Measurements from ENCODE around the gene KIAA1217.

Gene KIAA1217, protein sequence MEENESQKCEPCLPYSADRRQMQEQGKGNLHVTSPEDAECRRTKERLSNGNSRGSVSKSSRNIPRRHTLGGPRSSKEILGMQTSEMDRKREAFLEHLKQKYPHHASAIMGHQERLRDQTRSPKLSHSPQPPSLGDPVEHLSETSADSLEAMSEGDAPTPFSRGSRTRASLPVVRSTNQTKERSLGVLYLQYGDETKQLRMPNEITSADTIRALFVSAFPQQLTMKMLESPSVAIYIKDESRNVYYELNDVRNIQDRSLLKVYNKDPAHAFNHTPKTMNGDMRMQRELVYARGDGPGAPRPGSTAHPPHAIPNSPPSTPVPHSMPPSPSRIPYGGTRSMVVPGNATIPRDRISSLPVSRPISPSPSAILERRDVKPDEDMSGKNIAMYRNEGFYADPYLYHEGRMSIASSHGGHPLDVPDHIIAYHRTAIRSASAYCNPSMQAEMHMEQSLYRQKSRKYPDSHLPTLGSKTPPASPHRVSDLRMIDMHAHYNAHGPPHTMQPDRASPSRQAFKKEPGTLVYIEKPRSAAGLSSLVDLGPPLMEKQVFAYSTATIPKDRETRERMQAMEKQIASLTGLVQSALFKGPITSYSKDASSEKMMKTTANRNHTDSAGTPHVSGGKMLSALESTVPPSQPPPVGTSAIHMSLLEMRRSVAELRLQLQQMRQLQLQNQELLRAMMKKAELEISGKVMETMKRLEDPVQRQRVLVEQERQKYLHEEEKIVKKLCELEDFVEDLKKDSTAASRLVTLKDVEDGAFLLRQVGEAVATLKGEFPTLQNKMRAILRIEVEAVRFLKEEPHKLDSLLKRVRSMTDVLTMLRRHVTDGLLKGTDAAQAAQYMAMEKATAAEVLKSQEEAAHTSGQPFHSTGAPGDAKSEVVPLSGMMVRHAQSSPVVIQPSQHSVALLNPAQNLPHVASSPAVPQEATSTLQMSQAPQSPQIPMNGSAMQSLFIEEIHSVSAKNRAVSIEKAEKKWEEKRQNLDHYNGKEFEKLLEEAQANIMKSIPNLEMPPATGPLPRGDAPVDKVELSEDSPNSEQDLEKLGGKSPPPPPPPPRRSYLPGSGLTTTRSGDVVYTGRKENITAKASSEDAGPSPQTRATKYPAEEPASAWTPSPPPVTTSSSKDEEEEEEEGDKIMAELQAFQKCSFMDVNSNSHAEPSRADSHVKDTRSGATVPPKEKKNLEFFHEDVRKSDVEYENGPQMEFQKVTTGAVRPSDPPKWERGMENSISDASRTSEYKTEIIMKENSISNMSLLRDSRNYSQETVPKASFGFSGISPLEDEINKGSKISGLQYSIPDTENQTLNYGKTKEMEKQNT (N-terminal part only)

DNA sequence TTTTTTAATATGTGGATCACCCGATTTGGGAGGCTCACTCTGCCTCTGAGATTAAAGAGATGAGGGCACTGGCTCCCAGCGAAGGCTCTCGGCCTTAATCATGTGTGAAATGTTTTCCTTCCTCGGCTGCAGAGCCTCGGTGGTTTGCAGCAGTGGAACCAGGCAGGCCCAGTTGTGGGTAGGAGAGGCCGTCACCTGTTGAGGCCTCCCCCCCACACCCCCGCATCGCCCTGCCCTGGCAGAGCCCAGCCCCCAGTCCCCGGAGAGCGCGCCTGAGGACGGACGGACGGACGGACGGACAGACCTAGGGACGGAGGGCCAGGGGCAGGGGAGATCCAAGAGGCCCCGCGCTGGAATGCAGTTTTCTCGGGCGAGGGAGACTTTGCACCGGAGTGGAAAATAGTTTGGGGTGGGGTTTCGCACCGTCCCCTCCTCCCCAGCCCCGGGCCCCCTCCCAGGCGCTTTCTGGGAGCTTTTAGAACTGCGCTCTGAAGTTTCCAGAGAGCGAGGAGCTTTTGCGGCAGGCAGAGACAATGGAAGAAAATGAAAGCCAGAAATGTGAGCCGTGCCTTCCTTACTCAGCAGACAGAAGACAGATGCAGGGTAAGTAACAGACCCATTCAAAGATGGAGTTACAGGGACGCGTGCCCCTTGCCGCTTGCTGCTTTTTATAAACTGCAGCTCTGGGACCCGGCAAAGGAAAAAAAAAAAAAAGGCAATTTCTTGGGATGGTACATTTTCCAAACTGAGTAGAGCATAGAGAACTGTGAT lies at the start of gene KIAA1217:
TSS of gene KIAA1217 (plus strand) at position 478 of the 771 bp plus-strand sequence. CDS start at position 534, 56 bp downstream.
- peak within 1 kb of the TSS; percentile 74 for H3K9ac ChIP-seq (ENCODE audit: low read length)
- no peaks in the 10 kb centered on the region for H3K9me3 ChIP-seq (ENCODE audit: low read length)

DNA sequence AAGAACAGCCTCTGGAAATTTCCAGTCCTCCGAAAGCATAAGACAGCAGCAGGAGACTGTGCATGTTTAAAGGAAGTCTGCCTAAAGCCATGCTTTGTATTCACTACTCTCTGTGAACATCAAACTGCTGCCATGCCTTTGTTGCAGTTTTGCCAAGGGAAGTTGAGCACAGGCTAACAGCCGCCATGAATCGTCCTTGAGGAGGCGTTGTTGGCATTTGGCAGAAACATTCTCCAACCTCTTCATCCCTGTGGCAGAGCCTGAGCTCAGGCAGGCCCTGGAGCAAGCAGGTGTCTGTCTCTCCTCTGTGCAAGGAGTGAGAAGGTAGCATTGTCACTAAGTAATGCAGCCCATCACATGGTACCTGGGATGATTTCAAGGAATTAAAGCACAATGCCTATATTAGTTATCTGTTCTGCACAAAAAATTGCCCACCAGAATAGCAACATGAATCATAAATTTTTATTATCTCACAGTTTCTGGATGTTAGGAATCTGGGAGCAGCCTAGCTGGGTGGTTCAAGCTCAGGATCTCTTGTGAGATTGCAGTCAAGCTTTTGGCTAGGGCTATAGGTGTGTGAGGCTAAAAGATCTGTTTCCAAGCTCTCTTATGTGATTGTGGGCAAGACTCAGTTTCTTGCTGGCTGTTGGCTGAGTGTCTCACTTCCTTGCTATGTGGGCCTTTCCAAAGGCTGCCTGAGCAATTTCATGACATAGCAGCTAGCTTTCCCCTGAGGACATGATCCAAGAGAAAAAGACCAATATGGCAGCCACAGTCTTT lies 46.5 kb upstream of the KIAA1217 start:
- Histone ChIP-seq H3K27ac (ENCODE audit: low read depth, low read length) (no peak overlapping the region), H3K9me3 (ENCODE audit: low read length) (no peaks in the 10 kb centered on the region), H3K9ac (ENCODE audit: low read length) (no peak overlapping the region)

More for the DNA sequence above, at the start of gene KIAA1217:
- H3K36me3 ChIP-seq (ENCODE audit: insufficient read depth, low read length): no peaks in the 10 kb centered on the region
- peaks cover 23% of the 10 kb centered on the region for H3K4me1 ChIP-seq (ENCODE audit: insufficient read depth, low read length)
- no peaks in the 10 kb centered on the region for H3K27me3 ChIP-seq (ENCODE audit: control insufficient read depth in 1 of 2, insufficient read depth in 2 of 2, low read length in 2 of 2)
- peak within 1 kb of the TSS; percentile 73 for H3K27ac ChIP-seq (ENCODE audit: low read depth, low read length)
- peak within 1 kb of the TSS; percentile 9 to 91 for H3K4me3 ChIP-seq (ENCODE audit: low read depth in 1 of 2, low read length in 2 of 2)

DNA sequence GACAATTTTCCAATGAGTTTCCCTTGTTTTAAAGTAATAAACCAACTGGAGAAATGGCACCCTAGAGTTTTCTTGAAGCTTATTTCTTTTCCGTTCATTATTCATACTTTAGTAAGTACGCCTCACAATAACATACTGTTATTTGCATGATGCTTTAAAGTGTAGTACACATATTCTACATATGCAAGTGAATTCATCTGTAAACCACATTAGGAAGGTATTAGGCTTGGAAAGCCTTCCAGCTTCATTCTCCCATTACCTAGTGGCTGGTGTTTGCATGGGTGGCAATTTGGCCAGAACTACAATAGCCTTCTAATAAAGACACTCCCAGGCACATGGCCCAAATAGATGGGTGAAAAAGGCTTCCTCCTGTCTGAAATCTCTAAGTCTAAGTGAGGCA lies 45.5 kb upstream of the KIAA1217 start:
- H3K9ac ChIP-seq (ENCODE audit: low read length): no peak overlapping the region
- no peaks in the 10 kb centered on the region for H3K9me3 ChIP-seq (ENCODE audit: low read length)
- H3K4me1 ChIP-seq (ENCODE audit: insufficient read depth, low read length): no peaks in the 10 kb centered on the region
- H3K36me3 ChIP-seq (ENCODE audit: insufficient read depth, low read length): no peaks in the 10 kb centered on the region
- no peaks in the 10 kb centered on the region for H3K27me3 ChIP-seq (ENCODE audit: control insufficient read depth in 1 of 2, insufficient read depth in 2 of 2, low read length in 2 of 2)
- no peak overlapping the region for H3K27ac ChIP-seq (ENCODE audit: low read depth, low read length)
- no peak overlapping the region for H3K4me3 ChIP-seq (ENCODE audit: low read depth in 1 of 2, low read length in 2 of 2)

More for the DNA sequence above, 46.5 kb upstream of the KIAA1217 start:
- H3K27me3 ChIP-seq (ENCODE audit: control insufficient read depth in 1 of 2, insufficient read depth in 2 of 2, low read length in 2 of 2): no peaks in the 10 kb centered on the region
- H3K4me1 ChIP-seq (ENCODE audit: insufficient read depth, low read length): no peaks in the 10 kb centered on the region
- no peak overlapping the region for H3K4me3 ChIP-seq (ENCODE audit: low read depth in 1 of 2, low read length in 2 of 2)
- H3K36me3 ChIP-seq (ENCODE audit: insufficient read depth, low read length): no peaks in the 10 kb centered on the region

DNA sequence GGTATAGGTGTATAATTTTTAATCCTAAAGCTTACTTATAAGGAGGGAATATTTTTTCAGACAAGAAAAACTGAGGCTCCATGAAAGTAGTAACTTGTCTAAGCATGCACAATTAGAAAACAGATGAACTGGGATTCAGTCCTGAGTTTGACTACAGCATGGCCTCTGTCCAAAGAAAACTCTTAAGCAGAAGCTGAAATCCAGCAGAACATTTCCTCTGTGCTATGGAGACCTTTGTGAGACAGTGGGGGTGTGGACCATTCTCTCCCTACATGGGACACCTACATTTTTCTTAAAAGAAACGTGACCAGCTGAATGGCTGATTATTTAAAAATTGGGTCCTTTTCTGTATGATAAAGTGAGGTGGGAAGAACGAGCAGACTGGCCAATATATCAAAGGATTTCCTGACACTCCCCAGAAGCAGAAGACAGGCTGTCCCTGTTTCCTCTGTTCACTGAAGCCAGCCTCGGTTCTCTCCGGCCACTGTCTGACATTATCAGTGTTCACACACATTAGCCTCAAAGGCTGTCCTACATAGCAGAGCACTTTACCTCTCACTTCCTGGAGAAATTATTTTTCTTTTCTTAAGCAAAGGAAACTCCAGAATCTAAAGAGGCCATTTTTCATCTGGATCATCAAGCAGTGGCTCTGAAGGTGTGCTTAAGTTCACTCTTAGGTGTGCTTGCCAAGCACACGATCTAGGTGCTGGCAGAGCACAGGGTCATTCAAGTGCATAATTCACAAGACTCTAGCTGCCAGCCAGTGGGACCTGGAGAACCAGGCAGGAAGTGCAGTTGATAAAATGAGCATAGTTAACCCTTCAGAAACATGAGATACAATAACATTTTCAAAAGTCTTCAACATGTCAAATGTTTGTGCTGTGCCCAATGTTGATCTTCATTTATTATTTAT lies 40.4 kb upstream of the KIAA1217 start:
- H3K9ac ChIP-seq (ENCODE audit: low read length): no peak overlapping the region
- no peaks in the 10 kb centered on the region for H3K4me1 ChIP-seq (ENCODE audit: insufficient read depth, low read length)
- no peaks in the 10 kb centered on the region for H3K36me3 ChIP-seq (ENCODE audit: insufficient read depth, low read length)
- H3K9me3 ChIP-seq (ENCODE audit: low read length): no peaks in the 10 kb centered on the region
- no peak overlapping the region for H3K4me3 ChIP-seq (ENCODE audit: low read depth in 1 of 2, low read length in 2 of 2)
- H3K27me3 ChIP-seq (ENCODE audit: control insufficient read depth in 1 of 2, insufficient read depth in 2 of 2, low read length in 2 of 2): no peaks in the 10 kb centered on the region
- H3K27ac ChIP-seq (ENCODE audit: low read depth, low read length): no peak overlapping the region

DNA sequence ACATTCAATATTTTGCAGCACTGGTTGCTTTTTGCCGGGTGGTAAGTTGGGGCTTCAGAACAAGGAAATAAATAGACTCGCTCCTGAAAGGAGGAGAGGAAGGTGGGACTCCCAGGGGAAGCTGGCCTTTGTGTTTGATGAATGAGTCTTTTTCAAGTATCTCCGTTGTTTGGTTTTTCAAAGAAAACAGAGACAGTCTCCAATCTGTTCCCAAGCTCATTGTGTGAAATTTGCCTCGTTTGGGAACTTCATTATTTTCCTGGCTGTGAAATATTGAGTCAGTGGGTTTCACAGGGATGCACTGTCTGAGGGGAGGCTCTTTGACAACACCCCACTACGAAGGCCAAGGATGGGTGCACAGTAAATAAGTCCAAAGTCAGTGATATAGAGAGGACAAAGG lies 38.7 kb upstream of the KIAA1217 start:
- H3K4me3 ChIP-seq (ENCODE audit: low read depth in 1 of 2, low read length in 2 of 2): no peak overlapping the region
- no peak overlapping the region for H3K9ac ChIP-seq (ENCODE audit: low read length)
- no peaks in the 10 kb centered on the region for H3K27me3 ChIP-seq (ENCODE audit: control insufficient read depth in 1 of 2, insufficient read depth in 2 of 2, low read length in 2 of 2)
- no peaks in the 10 kb centered on the region for H3K9me3 ChIP-seq (ENCODE audit: low read length)
- no peaks in the 10 kb centered on the region for H3K4me1 ChIP-seq (ENCODE audit: insufficient read depth, low read length)
- no peak overlapping the region for H3K27ac ChIP-seq (ENCODE audit: low read depth, low read length)
- H3K36me3 ChIP-seq (ENCODE audit: insufficient read depth, low read length): no peaks in the 10 kb centered on the region

DNA sequence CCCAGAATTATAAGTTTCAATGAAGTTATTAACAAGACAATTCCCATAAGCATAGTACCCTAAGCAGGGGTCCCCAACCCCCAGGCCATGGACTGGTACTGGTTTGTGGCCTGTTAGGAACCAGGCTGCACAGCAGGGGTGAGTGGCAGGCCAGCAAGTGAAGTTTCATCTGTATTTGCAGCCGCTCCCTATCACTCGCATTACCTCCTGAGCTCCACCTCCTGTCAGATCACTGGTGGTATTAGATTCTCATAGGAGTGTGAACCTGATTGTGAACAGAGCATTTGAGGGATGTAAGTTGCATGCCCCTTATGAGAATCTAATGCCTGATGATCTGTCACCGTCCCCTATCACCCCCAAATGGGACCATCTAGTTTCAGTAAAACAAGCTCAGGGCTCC lies 36.0 kb upstream of the KIAA1217 start:
- Histone ChIP-seq H3K4me3 (ENCODE audit: low read depth in 1 of 2, low read length in 2 of 2) (no peak overlapping the region), H3K9me3 (ENCODE audit: low read length) (no peaks in the 10 kb centered on the region), H3K27ac (ENCODE audit: low read depth, low read length) (no peak overlapping the region), H3K27me3 (ENCODE audit: control insufficient read depth in 1 of 2, insufficient read depth in 2 of 2, low read length in 2 of 2) (no peaks in the 10 kb centered on the region), H3K4me1 (ENCODE audit: insufficient read depth, low read length) (no peaks in the 10 kb centered on the region), H3K9ac (ENCODE audit: low read length) (no peak overlapping the region), H3K36me3 (ENCODE audit: insufficient read depth, low read length) (no peaks in the 10 kb centered on the region)

DNA sequence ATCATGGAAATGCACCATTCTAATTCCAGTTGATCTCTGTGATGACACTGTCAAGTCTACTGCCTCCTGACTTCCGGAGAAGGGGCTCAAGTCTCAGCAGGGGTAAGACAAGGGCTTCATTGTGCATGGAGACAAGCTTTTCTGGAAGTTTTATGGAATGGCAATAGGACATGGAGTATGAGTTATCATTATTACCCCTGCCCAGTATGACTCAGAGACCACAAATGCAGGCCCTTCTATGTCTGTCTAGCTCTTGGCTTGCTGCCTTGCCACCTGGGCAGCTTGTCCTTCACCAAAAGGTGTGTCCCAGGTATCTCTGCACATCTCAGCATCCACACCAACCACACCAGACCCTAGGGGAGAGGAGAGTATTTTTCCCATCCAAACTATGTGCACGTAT lies 34.9 kb upstream of the KIAA1217 start:
- H3K27ac ChIP-seq (ENCODE audit: low read depth, low read length): no peak overlapping the region
- H3K36me3 ChIP-seq (ENCODE audit: insufficient read depth, low read length): no peaks in the 10 kb centered on the region
- no peak overlapping the region for H3K4me3 ChIP-seq (ENCODE audit: low read depth in 1 of 2, low read length in 2 of 2)
- H3K27me3 ChIP-seq (ENCODE audit: control insufficient read depth in 1 of 2, insufficient read depth in 2 of 2, low read length in 2 of 2): no peaks in the 10 kb centered on the region
- H3K9ac ChIP-seq (ENCODE audit: low read length): no peak overlapping the region
- no peaks in the 10 kb centered on the region for H3K9me3 ChIP-seq (ENCODE audit: low read length)
- no peaks in the 10 kb centered on the region for H3K4me1 ChIP-seq (ENCODE audit: insufficient read depth, low read length)

DNA sequence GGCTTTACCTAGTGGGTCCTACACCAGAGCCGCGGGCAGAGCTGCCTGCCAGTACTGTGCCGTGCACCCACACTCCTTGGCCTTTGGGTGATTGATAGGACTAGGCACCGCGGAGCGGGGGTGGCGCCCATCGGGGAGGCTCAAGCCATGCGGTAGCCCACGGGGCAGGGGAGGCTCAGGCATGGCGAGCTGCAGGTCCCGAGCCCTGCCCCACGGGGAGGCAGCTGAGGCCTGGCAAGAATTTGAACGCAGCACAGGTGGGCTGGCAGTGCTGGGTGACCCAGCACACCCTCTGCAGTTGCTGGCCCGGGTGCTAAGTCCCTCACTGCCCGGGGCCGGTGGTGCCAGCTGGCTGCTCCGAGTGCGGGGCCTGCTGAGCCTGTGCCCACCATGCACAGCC lies 32.3 kb upstream of the KIAA1217 start:
- Histone ChIP-seq H3K27ac (ENCODE audit: low read depth, low read length) (no peak overlapping the region), H3K4me1 (ENCODE audit: insufficient read depth, low read length) (no peaks in the 10 kb centered on the region), H3K27me3 (ENCODE audit: control insufficient read depth in 1 of 2, insufficient read depth in 2 of 2, low read length in 2 of 2) (no peaks in the 10 kb centered on the region), H3K9ac (ENCODE audit: low read length) (no peak overlapping the region), H3K36me3 (ENCODE audit: insufficient read depth, low read length) (no peaks in the 10 kb centered on the region), H3K9me3 (ENCODE audit: low read length) (no peaks in the 10 kb centered on the region), H3K4me3 (ENCODE audit: low read depth in 1 of 2, low read length in 2 of 2) (no peak overlapping the region)

DNA sequence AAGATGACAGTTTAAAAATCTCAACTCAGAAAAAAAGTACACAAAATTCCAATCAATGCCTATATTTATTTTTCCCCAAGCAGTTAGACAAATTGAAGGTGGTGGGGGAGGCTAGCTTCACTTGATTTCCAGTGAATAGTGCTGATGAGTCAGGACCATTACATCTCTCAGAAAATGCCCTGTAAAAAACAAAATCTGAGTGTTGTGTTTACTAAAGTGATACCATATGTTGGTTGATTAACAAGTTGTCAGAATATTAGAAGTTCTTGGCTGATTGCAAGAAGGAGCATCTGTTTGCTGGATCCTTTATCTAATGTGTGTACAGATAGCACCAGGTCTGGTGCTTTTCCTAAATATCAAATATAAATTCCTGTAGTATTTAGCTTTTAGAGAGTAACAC lies 31.3 kb upstream of the KIAA1217 start:
- H3K27me3 ChIP-seq (ENCODE audit: control insufficient read depth in 1 of 2, insufficient read depth in 2 of 2, low read length in 2 of 2): no peaks in the 10 kb centered on the region
- H3K27ac ChIP-seq (ENCODE audit: low read depth, low read length): no peak overlapping the region
- H3K9ac ChIP-seq (ENCODE audit: low read length): no peak overlapping the region
- no peaks in the 10 kb centered on the region for H3K36me3 ChIP-seq (ENCODE audit: insufficient read depth, low read length)
- no peaks in the 10 kb centered on the region for H3K9me3 ChIP-seq (ENCODE audit: low read length)
- no peaks in the 10 kb centered on the region for H3K4me1 ChIP-seq (ENCODE audit: insufficient read depth, low read length)
- H3K4me3 ChIP-seq (ENCODE audit: low read depth in 1 of 2, low read length in 2 of 2): no peak overlapping the region

Data from muscle layer of colon (tissue), 2 donors.